NCI-H2196 (cell line): ENCODE measurements around the gene PLEKHG2.
A peak's percentile ranks its signal among the peaks of the same experiment; 100 is the strongest.
"Not testable (repeated sequence)": the region's sequence is repeated elsewhere in the genome, so short reads cannot be mapped to it uniquely, and the experiment has no call there.

Source experiments
- DNase-seq: peaks from one replicate; lab custom pipeline; 2025; ENCODE audit not compliant: unreplicated experiment; lab: John Stamatoyannopoulos, UW

The PLEKHG2 gene

DNA sequence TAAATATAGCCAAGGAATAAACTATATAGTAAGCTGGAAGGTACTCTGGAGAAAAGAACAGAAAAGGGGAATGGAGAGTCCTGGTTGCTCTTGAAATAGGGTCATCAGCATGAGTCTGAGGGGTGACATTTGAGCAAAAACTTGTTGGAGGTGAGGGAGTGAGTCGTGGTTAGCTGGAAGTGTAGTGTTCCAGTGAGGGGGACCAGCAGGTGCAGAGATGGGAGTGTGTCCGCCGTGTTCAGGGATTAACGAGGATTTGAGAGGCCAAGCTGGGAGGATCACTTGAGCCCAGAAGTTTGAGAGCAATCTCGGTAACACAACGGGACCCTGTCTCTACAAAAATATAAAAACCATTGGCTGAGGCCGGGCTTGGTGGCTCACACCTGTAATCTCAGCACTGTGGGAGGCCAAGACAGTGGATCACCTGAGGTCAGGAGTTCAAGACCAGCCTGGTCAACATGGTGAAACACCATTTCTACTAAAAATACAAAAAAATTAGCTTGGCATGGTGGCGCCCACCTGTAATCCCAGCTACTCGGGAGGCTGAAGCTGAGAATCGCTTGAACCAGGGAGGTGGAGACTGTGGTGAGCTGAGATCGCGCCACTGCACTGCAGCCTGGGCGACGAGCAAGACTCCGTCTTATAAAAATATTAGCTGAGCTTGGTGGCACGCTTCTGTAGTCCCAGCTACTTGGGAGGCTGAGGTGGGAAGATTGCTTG lies 34.1 kb downstream of the PLEKHG2 start:
- no peak for DNase-seq

DNA sequence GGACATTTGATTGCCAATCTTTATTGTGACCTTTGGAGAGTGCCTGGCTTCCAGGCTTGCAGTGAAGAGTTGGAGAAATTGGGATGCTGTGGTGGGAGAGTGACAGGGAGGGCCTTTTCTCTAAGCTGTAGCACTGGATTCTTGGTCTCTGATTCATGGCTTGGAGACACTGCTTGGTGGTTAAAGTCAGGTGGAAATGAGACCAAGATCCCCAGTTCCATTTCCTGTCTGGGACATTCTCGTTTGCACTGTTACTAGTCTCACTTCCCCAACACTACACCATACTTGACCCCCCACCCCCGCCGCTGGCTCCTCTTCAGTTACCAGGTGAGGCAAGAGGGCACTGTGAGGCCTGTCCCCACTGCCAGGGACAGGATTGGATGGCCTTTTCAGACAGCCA lies 35.8 kb downstream of the PLEKHG2 start:
- no peak for DNase-seq

DNA sequence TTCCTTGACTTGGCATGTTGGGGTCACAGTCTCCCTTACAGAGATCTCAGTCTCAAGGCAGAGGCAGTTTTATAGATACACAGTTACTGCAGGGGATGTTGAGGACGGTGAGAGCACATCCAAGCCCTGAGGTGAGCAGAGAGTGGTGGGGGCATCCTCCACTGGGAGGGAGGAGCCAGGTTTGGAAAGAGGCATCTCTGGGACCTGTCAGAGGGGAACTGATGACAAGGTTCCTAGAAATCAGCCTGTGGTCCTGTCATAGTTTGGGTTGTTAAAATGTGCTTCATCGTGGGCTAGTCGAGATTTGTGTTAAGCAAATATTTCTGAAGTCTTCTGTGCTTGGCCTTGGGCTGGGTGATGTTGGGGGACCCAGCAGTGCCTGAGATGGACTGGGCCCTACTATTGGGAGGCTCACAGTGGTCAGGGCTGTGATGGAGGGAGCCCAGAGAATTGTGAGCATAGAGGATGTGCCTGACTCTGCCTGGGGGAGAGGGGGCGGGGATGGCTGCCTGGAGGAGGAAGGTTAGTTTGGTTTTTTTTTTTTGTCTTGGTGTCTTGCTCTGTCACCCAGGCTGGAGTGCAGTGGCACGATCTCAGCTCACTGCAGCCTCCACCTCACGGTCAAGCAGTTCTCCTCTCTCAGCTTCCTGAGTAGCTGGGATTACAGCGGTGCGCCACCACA lies 36.8 kb downstream of the PLEKHG2 start:
- no peak for DNase-seq

DNA sequence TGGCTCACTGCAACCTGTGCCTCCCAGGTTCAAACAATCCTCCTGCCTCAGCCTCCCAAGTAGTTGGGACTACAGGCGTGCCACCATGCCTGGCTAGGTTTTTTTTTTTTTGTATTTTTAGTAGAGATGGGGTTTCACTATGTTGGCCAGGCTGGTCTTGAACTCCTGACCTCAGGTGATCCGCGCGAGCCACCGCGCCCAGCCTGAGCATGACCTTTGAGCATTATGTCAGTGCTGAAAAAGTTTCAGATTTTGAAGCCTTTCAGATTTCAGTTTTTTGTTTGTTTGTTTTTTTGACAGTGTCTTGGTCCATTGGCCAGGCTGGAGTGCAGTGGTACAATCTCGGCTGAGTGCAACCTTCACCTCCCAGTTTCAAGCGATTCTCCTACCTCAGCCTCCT lies 38.8 kb downstream of the PLEKHG2 start:
- DNase-seq: not testable (repeated sequence)

DNA sequence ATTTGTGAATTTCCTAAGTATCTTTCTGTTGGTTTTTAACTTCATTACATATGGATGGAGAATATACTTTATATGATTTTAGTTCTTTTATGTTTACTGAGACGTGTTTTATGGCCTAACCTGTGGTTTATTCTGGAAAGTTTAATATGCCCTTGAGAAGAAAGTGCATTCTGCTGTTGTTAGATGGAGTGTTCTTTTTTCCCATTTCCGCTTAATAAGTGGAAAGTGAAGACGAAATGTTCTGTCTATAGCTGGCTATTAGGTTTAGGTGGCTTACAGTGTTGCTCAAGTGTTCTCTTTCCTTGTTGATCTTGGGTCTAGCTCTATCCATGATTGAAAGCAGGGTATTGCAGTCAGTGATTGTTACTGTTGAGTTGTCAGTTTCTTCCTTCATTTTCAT lies 50.9 kb downstream of the PLEKHG2 start:
- no peak for DNase-seq

DNA sequence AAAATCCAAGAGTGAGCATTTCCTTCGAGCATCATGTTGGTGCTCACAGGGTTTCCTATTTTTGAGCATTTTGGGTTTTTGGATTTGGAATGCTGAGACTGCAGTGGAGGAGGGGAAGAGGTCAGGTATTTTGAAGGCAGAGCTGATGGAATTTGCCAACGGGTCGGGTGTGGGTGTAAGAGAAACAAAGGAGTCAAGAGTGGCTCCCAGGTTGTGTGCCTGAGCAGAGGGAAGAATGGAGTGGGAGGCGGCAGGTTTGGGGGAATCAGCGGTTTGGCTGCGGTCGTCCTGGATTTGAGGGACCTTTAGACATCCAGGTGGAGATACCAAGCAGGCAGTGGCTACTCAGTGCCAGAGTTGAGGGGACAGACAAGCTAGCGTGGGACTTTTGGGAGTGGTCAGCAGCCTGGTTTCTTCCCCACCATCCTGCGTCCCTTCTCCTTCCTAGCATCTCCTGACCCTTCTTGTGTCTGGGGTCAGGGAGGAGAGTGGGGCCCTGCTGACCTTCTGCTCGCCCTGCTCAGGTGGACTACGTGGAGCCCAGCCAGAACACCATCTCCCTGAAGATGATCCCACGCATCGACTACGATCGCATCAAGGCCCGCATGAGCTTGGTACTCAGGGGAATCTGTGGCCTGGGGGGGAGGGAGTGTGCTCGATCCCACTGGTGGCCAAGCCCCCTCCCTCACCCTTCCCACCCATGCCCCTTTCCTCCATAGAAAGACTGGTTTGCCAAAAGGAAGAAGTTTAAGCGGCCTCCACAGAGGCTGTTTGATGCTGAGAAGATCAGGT lies 53.7 kb downstream of the PLEKHG2 start:
- DNase-seq: no peak

DNA sequence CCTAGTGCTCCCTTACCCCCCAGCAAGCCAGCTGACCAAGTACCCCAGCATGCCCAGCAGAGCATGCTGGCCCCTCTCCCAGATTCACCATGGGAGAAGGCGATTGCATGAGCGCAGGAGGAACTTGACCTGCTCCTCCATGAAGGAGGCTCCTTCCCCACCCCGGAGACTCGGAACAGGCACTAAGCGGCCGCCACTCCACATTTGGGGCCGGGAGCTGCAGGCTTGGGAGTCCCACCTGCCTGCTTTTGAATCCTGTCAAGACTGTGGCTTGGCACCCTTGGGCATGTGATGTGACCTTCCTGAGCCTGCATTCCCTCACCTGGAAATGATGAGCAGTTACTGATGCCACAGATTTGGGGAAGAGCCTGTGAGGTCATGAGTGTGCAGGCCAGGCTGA lies 55.5 kb downstream of the PLEKHG2 start:
- DNase-seq: no peak

DNA sequence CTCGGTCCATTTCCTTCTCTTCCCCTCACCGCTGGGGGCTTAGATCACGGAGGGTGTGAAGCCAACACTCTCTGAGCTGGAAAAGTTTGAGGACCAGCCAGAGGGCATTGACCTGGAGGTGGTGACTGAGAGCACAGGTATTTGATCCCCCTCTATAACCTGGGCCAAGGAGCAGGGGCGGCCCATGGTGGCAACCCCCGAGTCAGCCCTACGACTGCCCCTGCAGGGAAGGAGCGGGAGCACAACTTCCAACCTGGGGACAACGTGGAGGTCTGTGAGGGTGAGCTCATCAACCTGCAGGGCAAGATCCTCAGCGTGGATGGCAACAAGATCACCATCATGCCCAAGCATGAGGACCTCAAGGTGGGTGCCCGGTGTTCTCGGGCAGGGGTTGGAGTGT lies 56.6 kb downstream of the PLEKHG2 start:
- DNase-seq: no peak

DNA sequence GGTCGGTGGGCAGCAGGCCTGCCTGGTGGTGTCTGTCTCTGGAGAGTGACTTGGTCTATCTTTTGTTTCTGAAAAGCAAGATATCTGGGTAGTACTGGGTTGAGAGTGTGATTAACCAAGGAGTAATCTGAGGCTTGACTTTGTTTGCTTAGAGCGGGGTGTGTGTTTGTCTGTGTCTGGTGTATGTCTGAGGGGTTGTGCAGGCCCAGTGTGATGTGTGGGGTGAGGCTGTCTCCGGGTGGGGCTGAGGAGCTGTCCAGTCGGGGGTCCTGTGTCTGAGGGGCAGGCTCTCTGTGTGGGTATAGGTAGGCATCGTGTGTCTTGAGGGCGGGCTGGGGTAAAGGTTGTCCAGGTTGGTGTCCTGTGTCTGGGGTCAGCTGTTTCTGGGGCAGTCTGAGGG lies 57.1 kb downstream of the PLEKHG2 start:
- no peak for DNase-seq

DNA sequence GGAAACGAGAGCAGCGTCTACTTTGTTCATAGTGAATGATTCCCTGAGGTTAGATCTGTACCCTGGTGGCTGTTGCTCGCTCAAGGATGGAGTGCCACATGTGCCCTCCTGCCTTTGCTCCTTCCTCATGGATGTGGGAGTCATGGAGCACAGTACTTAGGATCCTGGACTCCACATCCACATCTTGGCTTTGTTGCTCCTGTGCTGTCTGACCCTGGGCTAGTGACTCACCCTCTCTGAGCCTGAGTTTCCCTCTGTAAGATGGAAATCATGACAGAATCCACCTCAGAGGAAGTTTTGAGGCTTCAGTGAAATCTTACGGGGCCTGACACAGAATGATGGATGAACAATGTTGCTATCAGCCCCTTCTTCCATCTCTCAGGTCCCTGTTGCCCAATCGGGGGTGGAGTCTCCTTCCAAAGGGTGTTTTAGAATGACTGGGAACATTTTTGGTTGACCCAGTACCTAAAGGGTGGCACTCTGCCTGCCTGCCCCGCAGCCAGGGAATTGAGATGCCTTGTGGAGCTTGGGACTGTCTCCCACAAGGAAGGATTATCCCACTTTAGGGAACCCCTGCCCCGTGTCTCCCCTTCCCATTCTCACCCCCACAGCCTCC lies 58.4 kb downstream of the PLEKHG2 start:
- DNase-seq: no peak

DNA sequence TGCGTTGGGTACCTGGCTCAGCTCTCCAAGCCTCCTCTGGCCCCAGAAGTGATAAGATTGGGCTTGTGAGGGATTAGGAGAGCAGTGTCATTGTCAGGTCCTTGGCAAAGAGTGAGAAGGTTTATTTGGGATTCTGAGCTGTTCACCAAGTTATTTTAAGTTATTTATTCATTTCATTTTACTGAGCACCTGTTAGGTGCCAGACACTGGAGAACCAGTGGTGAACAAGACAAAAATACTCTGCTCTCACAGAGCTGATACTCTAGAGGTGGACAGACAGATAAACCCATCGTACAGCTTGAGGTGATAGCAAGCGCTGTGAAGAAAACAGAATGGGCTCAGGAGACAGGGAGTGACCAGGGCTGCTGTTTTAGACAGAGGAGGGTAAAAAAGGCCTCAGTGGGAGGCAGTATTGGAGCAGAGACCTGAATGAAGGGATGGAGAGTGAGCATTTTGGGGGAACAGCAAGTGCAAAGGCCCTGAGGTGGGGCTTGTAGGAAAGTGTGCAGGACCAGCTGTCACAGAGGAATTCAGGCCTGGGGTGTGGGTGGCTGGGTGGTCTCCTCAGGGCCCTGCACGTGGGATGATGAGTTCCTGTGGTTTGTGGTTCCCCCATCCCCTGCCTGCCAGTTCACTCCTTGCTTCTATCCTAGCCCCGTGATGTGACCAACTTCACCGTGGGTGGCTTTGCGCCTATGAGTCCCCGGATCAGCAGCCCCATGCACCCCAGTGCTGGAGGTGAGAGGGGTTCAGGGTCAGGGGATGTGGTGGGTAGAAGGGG lies 59.5 kb downstream of the PLEKHG2 start:
- no peak for DNase-seq

DNA sequence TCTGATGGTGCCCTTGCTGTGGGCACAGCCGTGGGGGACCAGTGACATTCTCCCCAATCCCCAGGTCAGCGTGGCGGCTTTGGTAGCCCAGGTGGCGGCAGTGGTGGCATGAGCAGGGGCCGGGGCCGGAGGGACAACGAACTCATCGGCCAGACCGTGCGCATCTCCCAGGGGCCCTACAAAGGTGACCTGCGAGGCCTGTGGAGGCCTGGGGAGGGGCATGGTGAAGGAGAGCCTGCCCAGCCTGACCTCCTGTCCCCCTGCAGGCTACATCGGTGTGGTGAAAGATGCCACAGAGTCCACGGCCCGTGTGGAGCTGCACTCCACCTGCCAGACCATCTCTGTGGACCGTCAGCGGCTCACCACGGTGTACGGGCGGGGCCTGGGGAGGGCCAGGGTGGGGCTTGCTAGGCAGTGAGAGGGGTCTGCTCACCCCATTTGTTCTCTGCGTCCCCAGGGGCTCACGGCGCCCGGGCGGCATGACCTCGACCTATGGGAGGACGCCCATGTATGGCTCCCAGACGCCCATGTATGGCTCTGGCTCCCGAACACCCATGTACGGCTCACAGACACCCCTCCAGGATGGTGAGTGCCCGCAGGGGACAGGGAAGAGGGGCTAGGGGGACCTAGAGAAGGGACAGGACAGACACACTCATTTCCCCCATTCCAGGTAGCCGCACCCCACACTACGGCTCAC lies 60.4 kb downstream of the PLEKHG2 start:
- DNase-seq: no peak

DNA sequence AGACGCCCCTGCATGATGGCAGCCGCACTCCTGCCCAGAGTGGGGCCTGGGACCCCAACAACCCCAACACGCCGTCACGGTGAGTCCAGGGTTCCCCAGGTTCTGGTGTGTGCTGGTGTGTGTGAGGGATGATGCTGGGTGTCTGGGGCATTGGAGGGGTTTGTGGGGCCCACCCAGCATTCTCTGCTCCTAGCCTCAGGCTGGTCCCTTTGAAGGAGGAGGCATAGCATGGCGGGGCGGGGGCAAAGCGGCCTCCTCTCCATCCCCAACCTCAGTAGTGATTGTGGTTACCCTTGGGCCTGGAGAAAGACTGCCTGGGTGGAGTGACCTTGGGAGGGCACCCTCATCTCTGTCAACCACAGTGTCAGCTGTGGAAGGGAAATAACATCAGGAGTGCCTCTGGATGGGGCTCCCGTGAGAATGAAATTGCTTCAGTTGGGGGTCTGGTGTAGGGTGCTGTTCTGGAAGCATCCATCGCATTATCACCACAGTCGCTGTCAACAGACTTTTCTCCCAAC lies 61.0 kb downstream of the PLEKHG2 start:
- DNase-seq: no peak

DNA sequence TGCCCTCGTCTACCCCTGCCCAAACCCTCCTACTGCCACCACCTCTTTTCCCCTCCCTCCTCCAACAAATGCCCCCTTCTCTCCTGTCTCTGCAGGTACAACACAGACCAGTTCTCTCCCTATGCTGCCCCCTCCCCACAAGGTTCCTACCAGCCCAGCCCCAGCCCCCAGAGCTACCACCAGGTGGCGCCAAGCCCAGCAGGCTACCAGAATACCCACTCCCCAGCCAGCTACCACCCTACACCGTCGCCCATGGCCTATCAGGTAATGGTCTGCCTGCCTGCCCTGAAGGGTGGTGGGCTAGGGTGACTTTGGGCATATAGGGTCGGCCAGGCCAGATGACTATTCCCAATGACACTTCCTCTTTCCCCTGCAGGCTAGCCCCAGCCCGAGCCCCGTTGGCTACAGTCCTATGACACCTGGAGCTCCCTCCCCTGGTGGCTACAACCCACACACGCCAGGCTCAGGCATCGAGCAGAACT lies 61.7 kb downstream of the PLEKHG2 start:
- peak; percentile 45 for DNase-seq

DNA sequence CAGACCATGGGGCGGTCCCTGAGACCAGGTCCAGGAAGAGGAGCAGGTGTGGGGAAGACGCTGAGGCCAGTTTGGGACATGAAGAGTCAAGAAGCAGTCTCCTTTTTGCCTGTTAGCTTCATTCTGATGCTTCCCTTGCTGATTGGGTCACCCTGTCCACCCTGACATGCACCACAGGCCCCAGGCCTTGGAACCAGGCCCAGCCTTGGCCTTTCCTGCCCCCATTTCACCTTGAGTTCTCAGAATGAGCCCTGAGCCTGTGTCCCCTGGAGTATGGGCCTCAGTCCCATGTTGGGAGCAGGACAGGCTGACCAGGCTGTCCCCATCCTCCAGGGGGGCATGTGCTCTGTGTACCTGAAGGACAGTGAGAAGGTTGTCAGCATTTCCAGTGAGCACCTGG lies 63.3 kb downstream of the PLEKHG2 start:
- DNase-seq: no peak
